Spinal cord (tissue), 10 donors: ENCODE data around the gene TPSD1. TPM values are rescaled to one million over a fixed set of nuclear protein-coding genes. Genes with fewer than 3 reads are reported as not detected.
"Not testable (repeated sequence)": the region's sequence is repeated elsewhere in the genome, so short reads cannot be mapped to it uniquely, and the experiment has no call there.

Source experiments
- DNase-seq, 6 donors: peaks; one replicate each; pipeline versions ENCODE4 v3.0.0 to v3.0.0-alpha.2; 2013 to 2015; ENCODE audit warnings: low spot score in 6 of 6, low read depth in 4 of 6
- H3K27ac ChIP-seq: one replicate; pipeline ENCODE4 v1.5.1; 2013; ENCODE audit warnings: low read depth, low read length, control low read depth
- H3K27me3 ChIP-seq: one replicate; pipeline ENCODE4 v1.6.1; 2013; ENCODE audit warnings: low read length; ENCODE audit not compliant: control insufficient read depth, insufficient read depth
- H3K36me3 ChIP-seq: one replicate; pipeline ENCODE4 v1.6.1; 2013; ENCODE audit warnings: low read length; ENCODE audit not compliant: control insufficient read depth, insufficient read depth
- H3K4me1 ChIP-seq: one replicate; pipeline ENCODE4 v1.6.1; 2013; ENCODE audit warnings: low read length; ENCODE audit not compliant: control insufficient read depth, insufficient read depth
- H3K4me3 ChIP-seq: one replicate; pipeline ENCODE4 v1.5.1; 2013; ENCODE audit warnings: low read depth, low read length, control low read depth
- H3K9me3 ChIP-seq: one replicate; pipeline ENCODE4 v1.6.1; 2013; ENCODE audit warnings: low read length; ENCODE audit not compliant: control insufficient read depth, insufficient read depth
- WGBS: methylation state at CpG from one replicate; pipeline ENCODE4 v1.1.5; 2013; ENCODE audit warnings: missing lambda C conversion rate; ENCODE audit not compliant: insufficient coverage; 5-methylcytosine and 5-hydroxymethylcytosine counted together
- polyA plus RNA-seq, 2 donors: library from polyadenylated mRNA; unstranded; fragments of 120-200 nt; gene quantifications; one replicate each; pipeline ENCODE4 v1.2.1, GENCODE V29; 2013; ENCODE audit not compliant: insufficient read length in 2 of 2
- total RNA-seq, 2 donors: library from RNA; depleted of rRNA in 1 of 2; stranded (reverse); fragments of 120-200 nt in 1 of 2; fragments of >200 nt in 1 of 2; gene quantifications; one replicate each; pipeline versions ENCODE4 v1.2.3 to v1.2.4, GENCODE V29; 2013 to 2014
- donor health status: healthy.

Gene TPSD1
- total and polyA plus RNA-seq, 4 donors = not detected

DNA sequence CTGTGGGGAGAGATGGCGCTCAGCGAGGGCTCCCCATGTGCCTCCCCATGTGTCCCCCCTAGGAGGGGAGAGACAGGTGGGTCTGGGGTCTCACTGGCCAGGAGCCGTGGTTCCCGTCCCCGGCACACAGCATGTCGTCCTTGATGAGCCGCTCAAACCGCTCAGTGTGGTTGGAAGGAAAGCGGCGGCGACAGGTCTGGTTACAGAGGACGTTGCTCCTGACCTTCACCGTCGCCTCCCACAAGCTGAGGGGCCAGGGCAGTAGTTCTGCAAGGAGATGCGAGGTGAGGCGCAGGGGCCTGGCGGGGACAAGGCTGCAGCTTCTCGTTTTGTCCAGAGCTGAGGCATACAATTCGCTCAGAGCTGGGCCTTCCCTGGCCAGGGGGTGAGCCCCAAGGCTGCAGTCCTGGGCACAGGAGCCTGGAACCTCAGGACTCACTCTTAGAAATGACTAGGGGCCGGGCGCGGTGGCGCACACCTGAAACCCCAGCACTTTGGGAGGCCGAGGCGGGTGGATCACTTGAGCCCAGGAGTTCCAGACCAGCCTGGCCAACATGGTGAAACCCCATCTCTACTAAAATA lies 30.7 kb downstream of the TPSD1 start:
- H3K4me1 ChIP-seq = peaks cover 18% of the 10 kb centered on the region
- DNase-seq = no peak
- no peaks in the 10 kb centered on the region for H3K9me3 ChIP-seq
- peaks cover 54% of the 10 kb centered on the region for H3K27me3 ChIP-seq
- H3K27ac ChIP-seq = no peak overlapping the region
- no peak overlapping the region for H3K4me3 ChIP-seq
- no peaks in the 10 kb centered on the region for H3K36me3 ChIP-seq
- 72% methylated on average over 22 of the region's 25 CpGs for WGBS

DNA sequence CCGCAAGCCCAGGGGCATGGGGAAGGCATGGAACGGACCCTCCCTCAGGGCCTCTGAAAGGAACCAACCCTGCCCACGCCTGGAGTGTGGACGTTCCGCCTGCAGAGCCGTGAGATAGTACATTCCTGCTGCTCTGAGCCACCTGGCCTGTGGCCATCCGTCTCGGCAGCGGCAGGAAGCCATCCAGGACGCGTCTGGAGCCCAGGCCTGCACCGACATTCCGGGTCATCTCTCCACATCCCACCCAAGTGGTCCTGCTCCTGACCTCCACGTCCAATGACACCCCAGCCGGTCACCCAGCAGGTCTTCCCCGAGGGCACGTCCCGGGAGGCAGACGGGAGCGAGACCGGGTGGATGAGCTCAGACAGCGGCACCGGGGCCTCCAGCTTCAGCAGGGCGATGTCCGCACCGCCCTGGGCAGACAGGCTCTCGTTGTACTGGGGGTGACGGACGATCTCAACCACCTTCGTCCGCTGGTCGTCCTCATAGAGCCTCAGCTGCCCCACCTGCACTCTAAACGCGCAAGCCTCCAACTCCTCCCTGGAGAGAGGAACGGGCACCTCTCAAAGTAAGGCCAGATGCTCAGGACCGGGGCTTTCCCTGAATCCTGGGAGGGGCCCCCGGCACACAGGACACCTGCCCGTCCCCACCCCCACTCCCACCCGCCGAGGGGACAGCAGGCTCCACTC lies 32.3 kb downstream of the TPSD1 start:
- no peaks in the 10 kb centered on the region for H3K9me3 ChIP-seq
- no peak for DNase-seq
- H3K36me3 ChIP-seq = no peaks in the 10 kb centered on the region
- peaks cover 59% of the 10 kb centered on the region for H3K27me3 ChIP-seq
- WGBS = 62% methylated on average over 37 of the region's 40 CpGs
- no peak overlapping the region for H3K27ac ChIP-seq
- peaks cover 18% of the 10 kb centered on the region for H3K4me1 ChIP-seq
- H3K4me3 ChIP-seq = no peak overlapping the region

DNA sequence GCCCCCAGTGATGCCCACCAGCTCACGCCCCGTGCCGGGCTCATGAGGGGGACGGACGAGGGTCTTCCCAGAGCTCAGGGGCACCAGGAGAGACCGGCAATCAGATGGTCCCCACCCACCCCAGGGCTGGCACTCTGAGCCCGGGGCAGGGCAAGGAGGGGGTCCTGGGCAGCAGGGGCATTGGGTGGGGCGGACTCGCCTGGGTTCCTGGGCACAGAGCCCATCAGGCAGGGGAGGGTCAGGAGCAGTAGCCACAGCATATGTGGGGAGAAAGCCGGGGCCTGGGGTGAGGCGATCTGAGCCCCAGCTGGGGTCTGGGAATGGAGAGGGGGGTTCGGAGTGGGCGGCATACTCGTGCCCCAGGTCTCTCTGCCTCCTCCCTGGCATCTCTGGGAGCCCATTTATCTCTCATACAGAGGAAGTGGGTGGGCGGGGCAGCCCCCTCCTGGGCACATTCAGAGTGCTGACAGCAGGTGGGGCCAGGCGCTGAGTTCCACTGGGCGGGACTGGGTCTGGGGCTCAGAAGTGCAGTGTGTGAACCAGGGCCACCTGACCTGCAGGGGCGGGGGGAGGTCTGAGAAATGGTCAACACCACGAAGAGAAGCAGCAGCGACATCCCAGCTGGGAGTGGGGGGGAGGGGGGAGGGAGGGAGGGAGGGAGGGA lies 33.1 kb downstream of the TPSD1 start:
- DNase-seq = no peak
- Histone ChIP-seq H3K27ac (no peak overlapping the region), H3K4me3 (no peak overlapping the region), H3K27me3 (peaks cover 59% of the 10 kb centered on the region), H3K4me1 (peaks cover 18% of the 10 kb centered on the region), H3K9me3 (no peaks in the 10 kb centered on the region), H3K36me3 (no peaks in the 10 kb centered on the region)
- WGBS = 36% methylated on average over 13 of the region's 20 CpGs

DNA sequence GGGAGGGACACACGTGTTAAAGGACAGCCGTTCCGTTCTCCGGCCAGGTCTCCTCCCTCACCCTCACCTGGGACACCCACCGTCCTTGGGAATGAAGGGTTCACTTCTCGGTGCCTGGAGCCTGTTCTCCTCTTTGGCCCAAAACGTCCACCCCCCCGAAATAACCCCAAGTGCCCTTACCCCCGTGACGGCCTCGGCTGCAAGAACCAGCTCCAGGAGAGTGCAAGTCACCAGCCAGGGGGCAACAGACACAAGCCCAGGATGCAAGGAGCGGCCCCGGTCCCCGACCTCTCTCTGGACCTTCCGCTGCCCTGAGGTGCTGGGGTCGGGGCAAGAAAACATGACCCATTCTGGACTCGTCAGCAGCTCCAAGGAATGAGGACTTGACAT lies 33.6 kb downstream of the TPSD1 start:
- Histone ChIP-seq H3K27me3 (peaks cover 56% of the 10 kb centered on the region), H3K36me3 (no peaks in the 10 kb centered on the region), H3K4me1 (peaks cover 18% of the 10 kb centered on the region), H3K9me3 (no peaks in the 10 kb centered on the region), H3K4me3 (no peak overlapping the region), H3K27ac (no peak overlapping the region)
- DNase-seq = no peak
- 12% methylated on average over 13 of the region's 17 CpGs for WGBS

DNA sequence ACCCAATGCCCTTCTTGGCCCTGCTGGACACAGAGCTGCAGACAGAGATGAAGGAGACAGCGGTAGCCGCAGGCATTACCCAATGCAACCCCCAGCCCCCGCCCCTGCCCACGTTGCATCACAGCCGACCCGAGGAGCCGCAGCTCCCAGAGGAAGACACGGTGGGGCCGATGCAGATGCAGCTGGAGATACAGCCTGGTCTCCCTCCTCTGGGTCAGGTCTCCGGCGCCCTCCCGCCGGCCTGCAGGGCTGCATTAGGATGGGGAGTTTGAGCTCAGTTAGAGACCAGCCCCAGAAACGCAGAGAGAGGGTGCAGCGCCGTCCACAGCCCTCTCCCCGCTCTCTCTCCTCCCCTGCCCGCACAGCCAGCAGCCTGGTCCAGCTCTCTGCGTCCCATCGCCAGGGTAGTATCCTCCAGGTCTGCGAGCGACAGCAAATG lies 34.2 kb downstream of the TPSD1 start:
- Histone ChIP-seq H3K9me3 (no peaks in the 10 kb centered on the region), H3K36me3 (no peaks in the 10 kb centered on the region), H3K4me3 (no peak overlapping the region), H3K4me1 (peaks cover 18% of the 10 kb centered on the region), H3K27me3 (peaks cover 55% of the 10 kb centered on the region), H3K27ac (no peak overlapping the region)
- DNase-seq = no peak
- WGBS = 12% methylated on average over 20 of the region's 22 CpGs

DNA sequence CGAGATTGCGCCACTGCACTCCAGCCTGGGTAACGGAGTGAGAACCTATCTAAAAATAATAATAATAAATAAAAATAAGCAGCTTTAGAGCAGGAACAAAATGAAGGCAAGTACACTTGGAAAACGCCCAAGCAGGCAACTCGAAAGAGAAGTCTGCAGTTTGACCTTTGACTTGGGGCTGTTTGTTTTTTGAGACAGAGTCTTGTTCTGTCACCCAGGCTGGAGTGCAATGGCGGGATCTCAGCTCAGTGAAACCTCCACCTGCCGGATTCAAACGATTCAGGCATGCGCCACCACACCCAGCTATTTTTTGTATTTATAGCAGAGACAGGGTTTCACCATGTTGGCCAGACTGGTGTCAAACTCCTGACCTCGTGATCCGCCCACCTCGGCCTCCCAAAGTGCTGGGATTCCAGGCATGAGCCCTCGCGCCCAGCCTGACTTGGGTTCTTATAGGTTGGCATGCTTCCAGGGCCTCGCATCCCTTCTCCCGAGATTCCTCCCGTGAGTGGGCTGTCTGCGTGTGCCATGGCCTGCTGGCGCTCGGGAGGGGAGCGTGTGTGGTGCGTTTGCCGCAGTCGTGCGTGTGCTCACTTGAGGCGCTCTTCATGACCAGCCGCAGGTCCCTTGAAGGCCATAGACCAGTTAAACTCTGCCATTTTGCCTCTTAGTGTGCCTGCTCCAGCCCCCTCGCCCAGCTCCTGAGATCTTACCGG lies 35.1 kb downstream of the TPSD1 start:
- no peak overlapping the region for H3K27ac ChIP-seq
- peaks cover 18% of the 10 kb centered on the region for H3K4me1 ChIP-seq
- H3K4me3 ChIP-seq = no peak overlapping the region
- WGBS = 68% methylated on average over 22 of the region's 29 CpGs
- no peaks in the 10 kb centered on the region for H3K9me3 ChIP-seq
- no peak for DNase-seq
- H3K36me3 ChIP-seq = no peaks in the 10 kb centered on the region
- peaks cover 53% of the 10 kb centered on the region for H3K27me3 ChIP-seq

DNA sequence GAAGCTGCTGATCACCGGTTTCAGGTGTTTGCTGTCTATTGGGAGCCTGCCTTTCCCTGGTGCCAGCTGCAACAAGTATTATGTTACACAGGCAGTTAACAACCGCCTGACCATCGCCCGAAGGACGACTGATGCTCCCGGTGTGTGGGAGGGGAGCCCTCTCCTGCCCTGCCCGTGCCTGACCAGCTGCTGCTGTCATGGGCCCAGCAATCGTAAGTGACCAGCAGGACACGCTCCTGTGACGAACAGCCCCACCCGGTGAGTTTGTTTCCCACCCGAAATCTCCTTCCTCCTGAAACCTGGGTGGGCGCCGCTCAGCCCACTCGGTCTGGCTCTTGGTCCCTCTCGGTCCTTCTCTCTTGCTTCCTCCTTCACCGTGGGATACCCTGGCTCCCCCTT lies 35.7 kb downstream of the TPSD1 start:
- Histone ChIP-seq H3K36me3 (no peaks in the 10 kb centered on the region), H3K4me3 (no peak overlapping the region), H3K27me3 (peaks cover 49% of the 10 kb centered on the region), H3K27ac (no peak overlapping the region), H3K9me3 (no peaks in the 10 kb centered on the region), H3K4me1 (peaks cover 18% of the 10 kb centered on the region)
- DNase-seq = no peak
- 47% methylated on average over 17 of the region's 17 CpGs for WGBS

DNA sequence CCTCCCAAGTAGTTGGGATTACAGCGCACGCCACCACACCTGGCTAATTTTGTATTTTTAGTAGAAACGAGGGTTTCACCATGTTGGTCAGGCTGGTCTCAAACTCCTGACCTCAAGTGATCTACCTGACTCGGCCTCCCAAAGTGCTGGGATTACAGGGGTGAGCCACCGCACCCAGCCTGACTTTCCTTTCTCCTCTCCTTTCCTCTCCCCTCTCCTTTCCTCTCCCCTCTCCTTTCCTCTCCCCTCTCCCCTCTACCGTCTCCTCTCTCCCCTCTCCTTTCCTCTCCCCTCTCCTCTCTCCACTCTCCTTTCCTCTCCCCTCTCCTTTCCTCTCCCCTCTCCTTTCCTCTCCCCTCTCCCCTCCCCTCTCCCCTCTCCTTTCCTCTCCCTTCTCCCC lies 36.3 kb downstream of the TPSD1 start:
- not testable (repeated sequence) for H3K9me3 ChIP-seq, H3K36me3 ChIP-seq, H3K4me3 ChIP-seq, H3K27ac ChIP-seq, DNase-seq
- Histone ChIP-seq H3K4me1 (peaks cover 18% of the 10 kb centered on the region), H3K27me3 (peaks cover 46% of the 10 kb centered on the region)
- no CpG with 5 or more reads among the region's 6 CpGs for WGBS

DNA sequence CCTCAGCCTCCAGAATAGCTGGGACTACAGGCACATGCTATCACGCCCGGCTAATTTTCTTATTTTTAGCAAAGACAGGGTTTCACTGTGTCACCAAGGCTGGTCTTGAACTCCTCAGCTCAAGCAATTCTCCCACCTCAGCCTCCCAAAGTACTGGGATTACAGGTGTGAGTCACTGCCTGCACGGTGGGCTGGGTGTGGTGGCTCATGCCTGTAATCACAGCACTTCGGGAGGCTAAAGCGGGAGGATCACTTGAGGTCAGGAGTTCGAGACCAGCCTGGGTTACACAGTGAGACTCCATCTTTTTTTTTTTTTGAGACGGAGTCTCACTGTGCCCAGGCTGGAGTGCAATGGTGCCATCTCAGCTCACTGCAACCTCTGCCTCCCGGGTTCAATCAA lies 36.9 kb downstream of the TPSD1 start:
- H3K4me3 ChIP-seq, H3K27ac ChIP-seq, H3K36me3 ChIP-seq, H3K9me3 ChIP-seq, DNase-seq: not testable (repeated sequence)
- peaks cover 18% of the 10 kb centered on the region for H3K4me1 ChIP-seq
- peaks cover 41% of the 10 kb centered on the region for H3K27me3 ChIP-seq
- WGBS = 92% methylated on average over 6 of the region's 8 CpGs
